ENCODE results near the gene ARRB2.

DNA sequence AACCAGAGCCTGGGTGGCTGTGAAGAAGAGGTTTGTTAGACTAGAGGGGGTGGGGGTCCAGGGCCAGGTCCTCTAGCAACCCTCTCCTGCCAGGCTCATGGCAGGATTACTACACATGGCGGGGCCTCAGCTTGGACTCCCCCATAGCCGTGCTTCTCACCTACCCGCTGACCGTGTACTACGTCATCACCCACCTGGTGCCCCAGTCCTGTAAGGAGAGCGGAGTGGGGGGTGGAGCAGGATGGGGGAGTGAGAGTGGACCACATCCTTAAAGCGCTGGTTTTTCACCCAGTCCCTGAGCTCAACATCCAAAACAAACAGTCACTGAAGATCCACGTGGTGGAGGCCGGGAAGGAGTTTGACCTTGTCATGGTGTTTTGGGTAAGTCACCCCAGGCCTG is 33.5 kb downstream of the ARRB2 start:
- no peak for TF ChIP-seq CTCF (conservative IDR thresholded peaks at IDR 0.05; ENCODE audit: low read depth, low read length)
- no peak for TF ChIP-seq EZH2 (IDR thresholded peaks at IDR 0.05; ENCODE audit: borderline replicate concordance, low read depth, low read length, poor library complexity, severe bottlenecking)

Data from A673 (cell line).